Right hindlimb (tissue), 1 donor: ENCODE data around the gene ZNF200.
"Not testable (repeated sequence)": the region's sequence is repeated elsewhere in the genome, so short reads cannot be mapped to it uniquely, and the experiment has no call there.

Experiments used
- DNase-seq: peaks from one replicate; pipeline ENCODE4 v3.0.0-alpha.2; 2018

The ZNF200 gene, protein sequence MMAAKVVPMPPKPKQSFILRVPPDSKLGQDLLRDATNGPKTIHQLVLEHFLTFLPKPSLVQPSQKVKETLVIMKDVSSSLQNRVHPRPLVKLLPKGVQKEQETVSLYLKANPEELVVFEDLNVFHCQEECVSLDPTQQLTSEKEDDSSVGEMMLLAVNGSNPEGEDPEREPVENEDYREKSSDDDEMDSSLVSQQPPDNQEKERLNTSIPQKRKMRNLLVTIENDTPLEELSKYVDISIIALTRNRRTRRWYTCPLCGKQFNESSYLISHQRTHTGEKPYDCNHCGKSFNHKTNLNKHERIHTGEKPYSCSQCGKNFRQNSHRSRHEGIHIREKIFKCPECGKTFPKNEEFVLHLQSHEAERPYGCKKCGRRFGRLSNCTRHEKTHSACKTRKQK

DNA sequence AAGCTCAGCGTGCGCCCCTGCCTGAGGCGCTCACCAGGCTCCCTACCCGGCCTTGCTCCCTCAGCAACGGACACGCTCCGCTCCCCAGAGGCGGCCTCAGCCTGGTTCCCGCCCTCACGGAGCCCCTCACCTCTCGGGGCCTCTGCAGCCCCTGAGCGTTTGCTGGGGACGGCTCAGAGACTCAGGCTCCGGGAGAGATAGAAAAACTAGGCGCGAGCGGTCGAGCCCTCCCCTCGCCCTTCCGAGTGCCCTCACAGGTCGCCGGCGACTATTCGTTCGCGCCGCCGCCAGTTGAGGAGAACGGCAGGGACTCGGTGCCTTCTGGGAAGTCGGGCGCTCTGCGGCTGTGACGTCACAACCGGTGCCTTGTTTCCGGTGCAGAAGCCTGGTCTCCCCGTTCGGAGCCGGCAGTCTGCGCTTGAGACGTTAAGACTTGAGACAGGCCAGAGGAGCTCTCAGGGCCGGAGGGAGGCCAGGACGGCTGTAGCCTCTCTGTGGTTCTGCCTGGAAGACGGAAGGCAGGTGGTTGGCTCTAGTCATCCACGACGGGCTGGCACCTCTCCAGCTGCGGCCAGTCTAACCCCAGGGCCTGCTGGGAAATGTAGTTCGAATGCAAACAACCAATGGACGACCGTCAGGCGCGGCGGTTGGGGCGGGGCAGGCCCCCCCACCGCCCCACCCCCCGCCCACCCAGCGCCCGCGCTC lies at the start of gene ZNF200:
Gene ZNF200, minus strand, starts transcription at position 302 of the 705 bp plus-strand sequence. CDS start 1,403 bp downstream, outside the sequence.
- peak; percentile 96 for DNase-seq

DNA sequence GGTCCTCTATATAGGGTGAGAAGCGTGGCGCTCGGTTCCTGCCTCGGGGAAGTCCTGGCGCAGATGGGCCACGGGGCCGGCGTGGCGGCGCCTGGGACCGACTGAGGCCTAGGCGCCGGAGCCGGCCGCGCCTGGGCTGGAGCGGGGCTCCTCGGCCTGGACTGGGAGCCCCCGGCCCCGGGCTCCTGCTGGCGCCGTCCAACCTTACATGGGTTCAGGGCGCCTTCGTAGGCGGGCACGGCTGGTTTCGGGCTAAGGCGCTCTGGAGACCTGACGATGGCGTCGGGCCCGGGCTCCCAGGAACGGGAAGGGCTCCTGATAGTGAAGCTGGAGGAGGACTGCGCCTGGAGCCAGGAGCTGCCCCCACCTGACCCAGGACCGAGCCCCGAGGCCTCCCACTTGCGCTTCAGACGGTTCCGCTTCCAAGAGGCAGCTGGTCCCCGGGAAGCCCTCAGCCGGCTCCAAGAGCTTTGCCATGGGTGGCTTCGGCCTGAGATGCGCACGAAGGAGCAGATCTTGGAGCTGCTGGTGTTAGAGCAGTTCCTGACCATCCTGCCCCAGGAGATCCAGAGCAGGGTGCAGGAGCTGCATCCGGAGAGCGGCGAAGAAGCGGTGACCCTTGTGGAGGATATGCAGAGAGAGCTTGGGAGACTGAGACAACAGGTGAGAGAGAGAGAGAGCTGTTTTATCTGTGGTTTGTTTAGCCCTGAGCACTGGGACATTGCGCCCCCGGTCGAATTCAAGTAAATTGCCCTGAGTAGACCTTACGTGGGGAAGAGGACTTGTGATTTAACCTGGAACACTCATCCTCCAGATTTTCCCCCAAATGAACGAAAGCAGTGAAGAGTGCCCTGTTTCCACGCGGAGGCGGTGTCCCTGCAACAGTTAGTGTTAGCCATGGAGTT lies 48.8 kb upstream of the ZNF200 start:
- no peak for DNase-seq

DNA sequence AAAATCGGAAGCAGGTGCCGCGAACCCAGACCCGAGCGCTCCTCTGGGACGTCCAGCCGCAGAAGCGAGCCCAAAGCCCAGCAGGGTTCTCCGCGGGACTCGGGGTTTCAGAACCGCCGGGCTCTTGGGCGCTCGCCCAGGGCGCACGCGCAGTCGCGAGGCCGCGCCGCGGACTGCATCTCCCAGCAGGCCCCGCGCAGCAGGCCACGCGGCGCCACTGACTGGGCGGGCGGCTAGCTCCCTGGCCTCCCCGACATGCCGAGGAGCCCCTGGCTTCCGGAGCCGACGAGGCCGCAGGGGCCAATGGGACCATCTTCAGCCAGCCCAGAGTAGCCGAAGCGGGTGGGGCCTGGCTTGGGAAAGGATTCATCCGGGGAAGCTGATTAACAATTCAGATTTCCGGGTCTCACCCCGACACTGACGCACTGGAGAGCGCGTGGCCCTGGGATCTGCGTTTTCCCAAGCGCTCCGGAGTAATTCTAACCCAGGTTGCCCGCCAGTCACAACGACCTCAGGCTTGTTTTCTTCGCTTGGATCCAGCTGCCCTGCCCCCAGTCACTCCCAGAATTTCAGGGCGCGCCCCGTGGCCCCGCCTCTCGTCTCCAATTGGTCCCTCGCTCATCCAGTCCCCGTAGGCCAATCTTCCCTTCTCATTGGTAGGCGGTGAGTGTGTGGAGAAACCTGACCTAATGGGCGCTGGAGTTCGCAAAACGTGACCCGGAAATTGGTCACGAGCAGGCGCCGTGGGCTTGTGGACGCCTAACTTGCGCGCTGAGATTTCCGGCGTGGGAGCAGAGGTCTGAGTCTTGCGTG lies 48.0 kb upstream of the ZNF200 start, which contains the start of gene ZNF263:
Gene ZNF263, plus strand, starts transcription at position 762 of the 813 bp plus-strand sequence. CDS start 328 bp downstream, outside the sequence.
- peak; percentile 98 for DNase-seq

DNA sequence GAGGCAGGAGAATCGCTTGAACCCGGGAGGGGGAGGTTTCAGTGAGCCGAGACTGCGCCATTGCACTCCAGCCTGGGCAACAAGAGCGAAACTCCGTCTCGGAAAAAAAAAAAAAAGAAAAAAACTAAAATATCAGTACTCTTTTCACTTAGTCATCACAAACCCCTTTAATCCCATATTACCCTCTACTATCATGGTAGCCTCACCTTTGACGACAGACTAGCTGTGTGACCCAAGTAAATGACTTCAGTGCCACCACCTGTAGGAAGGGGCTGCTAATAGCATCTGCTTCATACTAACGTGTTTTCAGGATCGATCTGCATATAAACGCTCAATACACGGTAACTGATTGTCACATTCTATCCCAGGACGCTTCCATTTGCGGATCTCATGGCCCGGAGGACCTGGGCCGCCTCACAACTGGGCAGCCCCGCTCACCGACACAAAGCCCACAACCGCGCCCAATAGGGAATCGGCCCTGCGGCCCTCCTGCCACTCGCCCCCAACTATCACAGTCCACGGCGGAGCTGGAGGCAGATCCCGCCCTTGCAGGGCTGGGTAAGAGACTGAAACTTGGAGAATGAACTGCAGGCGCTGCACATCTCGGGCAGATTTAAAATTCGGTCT lies 47.3 kb upstream of the ZNF200 start:
- no peak for DNase-seq

DNA sequence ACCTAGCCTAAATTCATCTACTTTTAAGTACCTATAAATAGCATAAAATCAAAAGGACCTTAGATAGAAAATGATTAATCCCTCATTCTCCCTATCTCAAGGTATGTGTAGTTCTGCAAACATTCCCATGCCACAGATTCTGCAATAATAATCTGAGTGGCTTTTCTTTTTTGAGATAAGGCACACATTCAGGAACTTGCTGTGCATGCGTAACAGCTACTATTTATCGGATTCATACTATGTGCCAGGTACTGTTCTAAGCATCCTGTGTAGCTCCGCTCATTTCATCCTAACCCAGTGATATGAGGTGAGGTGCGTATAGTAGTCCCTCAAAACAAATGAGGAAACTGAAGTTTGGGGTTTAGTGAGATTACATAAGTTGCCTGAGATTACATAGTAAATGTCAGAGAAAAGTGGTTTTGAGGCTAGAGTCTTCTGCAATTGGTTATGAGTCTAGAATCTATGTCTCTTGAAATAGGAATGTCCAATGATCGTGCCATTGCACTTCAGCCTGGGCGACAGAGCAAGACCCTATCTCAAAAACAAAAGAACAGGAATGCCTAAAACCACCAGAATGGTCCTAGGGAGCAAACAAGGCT lies 46.4 kb upstream of the ZNF200 start:
- DNase-seq, result no peak

DNA sequence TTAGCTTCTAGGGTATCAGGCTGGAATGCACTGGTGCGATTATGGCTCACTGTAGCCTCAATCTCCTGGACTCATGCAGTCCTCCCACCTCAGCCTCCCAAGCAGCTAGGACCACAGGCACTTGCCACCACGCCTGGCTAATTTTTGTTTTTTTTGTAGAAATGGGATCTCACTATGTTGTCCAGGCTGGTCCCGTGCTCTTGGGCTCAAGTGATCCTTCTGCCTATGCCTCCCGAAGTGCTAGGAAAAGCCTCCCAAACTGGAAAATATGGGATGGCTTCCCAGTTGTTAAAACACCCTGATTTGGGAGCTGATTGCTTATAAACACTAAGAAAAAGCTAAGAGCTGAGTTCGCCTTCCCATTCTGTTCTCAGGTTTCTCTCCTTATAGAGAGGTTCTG lies 41.7 kb upstream of the ZNF200 start:
- DNase-seq, result no peak

DNA sequence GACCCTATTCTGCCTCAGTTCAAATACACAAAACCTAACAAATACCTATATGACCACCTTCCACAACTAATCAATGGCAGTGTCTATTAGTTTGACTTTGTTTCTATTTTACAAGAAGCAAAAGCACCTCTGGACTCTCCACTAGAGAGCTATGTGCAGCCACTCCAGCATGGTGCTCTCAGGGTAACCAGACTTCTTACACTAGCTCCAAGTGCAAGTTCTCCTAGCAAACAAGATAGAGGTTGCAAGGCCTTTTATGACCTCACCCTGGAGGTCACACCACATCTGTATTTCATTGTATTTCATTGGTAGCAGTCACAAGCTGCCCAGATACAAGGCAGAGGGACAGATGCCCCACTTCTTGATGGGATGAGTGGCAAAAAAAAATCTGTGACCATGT lies 40.0 kb upstream of the ZNF200 start:
- no peak for DNase-seq

DNA sequence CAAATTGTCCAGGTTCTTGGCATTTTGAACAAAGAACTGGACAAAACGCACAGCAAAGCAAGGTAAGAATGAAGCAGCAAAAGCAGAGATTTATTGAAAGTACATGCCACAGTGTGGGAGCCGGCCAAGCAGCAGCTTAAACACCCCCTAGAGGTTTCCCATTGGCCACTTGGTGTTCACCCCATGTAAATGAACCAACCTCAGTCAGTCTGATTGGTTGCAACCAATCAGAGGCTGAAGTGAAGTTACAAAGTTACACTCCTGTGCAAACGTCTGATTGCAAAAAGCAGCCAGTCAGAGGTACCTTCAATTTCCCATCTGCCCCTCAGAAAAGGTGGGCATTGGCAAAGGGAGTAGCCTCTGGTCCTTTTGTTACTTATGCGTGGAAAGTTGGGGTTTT lies 39.5 kb upstream of the ZNF200 start:
- DNase-seq, result no peak

DNA sequence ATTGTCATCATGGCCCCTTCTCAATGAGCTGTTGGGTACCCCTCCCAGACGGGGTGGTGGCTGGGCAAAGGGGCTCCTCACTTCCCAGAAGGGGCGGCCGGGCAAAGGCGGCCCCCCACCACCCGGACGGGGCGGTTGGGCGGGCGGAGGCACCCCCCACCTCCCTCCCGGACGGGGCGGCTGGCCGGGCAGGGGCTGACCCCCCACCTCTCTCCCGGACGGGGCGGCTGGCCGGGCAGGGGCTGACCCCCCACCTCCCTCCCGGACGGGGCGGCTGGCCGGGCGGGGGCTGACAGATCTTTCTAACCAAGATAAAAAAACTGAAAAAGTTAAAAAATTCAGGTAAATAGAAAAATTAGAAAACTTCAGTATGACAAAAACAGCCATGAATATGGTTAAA lies 36.3 kb upstream of the ZNF200 start:
- not testable (repeated sequence) for DNase-seq

DNA sequence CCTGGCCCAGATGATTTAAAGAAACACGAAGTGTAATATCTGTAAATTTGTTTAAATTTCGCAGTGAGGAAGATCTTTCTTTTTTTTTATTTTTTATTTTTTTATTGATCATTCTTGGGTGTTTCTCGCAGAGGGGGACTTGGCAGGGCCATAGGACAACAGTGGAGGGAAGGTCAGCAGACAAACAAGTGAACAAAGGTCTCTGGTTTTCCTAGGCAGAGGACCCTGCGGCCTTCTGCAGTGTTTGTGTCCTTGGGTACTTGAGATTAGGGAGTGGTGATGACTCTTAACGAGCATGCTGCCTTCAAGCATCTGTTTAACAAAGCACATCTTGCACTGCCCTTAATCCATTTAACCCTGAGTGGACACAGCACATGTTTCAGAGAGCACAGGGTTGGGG lies 35.8 kb upstream of the ZNF200 start:
- DNase-seq, result not testable (repeated sequence)

DNA sequence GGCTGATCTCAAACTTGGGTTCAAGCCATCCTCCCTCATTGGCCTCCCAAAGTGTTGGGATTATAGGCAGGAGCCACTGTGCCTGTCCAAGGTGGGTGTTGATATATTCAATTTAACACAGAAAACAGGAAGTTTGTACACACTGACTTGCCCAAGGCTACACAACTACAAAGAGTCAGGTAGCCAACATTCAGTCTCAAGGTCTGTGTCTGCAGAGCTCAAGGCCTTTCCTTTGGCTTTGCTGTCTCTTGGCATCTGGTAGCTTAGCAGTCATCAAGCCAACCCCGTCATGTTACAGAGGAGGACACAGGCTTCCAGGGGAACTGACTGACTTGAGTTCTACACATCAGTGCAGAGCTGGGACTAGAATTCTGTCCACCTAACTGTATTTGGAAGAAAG lies 33.3 kb upstream of the ZNF200 start:
- DNase-seq, result no peak

DNA sequence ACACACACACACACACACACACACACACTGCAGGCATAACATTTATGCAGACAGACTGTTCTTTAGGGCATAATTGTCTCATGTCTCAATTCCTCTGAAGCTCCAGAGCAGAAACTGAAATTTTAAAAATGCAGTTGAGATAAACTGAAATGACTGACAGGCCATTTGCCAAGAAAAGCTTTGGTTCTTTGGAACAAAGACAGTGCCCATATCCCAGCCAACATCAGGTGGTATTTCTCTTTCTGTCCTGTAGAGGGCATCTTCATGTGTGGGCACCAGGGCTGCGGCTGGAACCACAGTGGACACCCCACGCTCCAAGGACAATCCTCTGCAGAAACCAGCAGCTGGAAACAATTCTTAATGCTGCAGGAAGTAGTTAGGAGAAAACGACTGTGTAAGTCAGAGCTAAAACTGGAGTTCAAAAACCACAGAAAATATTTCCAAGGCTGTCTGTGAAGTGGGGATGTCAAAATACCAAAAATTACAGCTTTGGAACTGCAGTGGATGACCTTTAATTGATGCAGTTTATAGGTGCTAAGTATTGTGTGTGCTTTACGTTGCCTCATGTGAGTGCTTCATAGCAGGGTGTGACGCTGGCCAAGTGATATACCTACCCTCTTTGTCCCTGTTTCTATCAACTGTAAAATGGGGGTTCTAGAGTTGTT lies 32.0 kb upstream of the ZNF200 start:
- DNase-seq, result peak; percentile 47

DNA sequence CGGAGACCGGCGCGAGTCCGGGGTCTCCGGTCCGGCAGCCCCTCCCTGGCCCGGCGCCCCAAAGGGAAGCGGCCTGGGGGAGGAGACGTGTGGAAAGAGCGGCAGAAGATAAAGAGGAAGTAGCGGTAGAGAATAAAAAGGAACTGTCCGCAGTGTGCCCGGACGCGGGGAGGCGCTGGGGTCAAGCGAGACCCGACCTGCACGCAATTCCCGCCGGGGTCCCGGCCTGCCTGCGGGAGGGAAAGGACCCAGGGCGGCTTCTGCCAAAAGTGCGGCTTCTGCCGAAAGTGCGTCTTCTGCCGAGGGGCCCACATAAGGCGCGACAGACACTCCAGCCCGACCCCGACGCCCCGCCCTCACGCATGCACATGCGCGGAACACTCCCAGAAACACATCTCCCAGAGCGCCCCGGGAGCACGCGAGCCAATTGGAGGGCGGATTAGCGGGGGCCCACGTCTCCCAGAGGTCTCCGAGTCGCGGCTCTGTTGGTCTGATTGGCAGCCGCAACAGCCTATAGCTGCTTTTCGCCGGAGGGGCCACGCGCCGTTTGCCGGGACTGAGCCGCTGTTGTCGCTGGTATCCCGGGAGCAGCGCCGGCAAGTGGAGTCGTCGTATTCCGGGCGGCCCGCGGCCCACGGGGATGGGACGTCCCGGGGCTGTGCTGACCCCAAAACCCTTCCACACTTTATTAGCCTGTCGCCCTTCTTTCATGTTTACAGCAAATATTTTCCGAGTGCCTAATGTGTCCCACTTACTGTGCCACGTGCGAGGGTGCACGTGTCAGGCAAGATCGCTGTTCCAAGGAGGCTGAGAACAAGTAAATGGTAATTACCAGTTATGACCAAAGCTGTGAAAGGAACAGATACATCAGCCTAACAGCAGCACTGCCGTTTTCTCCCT lies 29.4 kb upstream of the ZNF200 start:
- peak; percentile 99 for DNase-seq

DNA sequence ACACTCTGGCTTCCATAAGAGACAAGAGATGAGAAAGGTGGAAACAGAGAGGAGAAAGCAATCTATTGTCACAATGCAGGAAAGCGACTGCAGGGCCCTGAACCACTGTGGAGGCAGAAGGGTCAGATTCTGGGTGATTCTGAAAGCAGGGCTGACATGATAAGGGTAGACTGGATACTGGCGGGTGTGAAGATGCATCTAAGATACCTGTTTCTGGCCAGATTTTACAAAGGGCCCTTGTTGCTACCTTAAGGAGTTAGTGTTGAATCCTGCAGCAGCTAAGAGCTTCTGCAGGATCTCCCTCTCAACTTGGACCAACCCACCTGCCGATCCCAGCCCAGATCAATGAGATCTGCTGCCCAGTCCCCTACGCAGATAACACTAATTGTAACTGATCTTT lies 27.6 kb upstream of the ZNF200 start:
- DNase-seq, result no peak

DNA sequence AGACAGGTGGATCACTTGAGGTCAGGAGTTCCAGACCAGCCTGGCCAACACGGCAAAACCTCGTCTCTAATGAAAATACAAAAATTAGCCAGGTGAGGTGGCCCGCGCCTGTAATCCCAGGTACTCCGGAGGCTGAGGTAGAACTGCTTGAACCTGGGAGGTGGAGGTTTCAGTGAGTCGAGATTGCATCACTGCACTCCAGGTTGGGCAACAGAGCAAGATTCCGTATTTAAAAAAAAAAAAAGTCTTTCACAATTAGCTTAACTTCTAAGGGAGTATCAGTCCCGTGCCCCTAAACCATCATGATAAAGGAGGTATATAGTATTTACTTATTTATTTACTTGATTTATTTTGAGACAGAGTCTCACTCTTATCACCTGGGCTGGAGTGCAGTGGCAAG lies 24.9 kb upstream of the ZNF200 start:
- DNase-seq, result no peak

DNA sequence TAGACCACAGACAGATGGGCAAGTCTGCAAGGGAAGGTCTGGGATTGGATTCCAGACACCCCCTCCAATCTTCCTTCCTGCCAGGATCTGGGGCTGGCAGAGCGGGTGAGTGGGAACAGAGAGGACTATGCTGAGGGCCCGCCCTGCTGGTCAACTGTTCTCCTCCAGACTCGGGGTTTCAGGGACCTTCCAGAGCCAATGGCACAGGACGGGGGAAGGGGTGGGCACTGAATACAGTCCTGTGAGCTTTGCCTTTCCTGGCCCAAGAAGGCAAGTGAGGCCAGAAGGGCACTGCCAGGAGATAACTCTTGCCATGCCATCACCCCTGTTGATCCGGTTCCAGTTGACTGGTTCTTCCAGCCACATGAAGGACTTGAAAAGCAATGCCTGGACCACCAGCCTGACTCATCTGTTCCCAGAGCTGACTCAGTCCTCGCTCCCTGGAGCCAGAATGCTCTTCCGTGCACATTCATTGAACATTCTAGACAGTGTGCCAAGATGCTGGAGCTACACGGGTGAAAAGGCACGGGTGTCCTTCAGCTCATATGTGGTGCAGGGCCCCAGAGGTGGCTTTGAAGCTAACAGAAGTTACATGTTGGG lies 22.0 kb upstream of the ZNF200 start:
- no peak for DNase-seq

DNA sequence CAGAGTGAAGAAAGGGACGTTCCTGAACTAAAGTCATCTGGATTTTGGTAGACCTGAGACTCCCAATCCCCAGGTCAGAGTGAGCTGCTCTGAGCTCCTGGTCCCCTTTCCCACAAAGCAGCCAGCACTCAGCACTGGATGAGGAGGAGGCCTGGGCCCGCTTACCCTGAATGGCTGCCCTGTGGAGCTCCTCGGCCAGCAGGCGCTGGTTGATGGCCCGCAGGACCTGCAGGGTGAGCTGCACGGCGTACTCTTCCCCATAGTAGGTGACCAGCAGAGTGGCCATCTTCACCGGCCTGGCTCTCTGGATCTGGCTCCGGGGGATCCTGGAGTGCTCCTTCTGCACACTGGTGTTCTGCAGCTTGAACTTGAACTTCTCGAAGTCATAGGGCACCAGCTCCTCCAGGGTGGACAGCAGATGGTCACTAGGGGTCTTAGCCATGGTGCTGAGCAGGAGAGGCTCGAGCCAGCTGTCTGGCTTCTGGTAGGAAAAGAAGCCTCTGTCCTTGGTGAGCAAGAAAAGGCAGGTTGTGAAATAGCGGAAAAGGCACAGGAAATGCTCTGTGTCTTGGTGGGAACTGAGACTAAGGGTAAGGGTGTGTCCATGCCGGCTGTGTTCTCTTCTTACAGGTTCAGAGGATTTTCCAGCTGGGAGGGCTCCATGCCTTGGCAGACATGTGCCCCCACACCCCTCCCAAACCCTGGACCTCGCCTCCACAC lies 21.3 kb upstream of the ZNF200 start, which contains the start of gene MEFV:
Gene MEFV, minus strand, starts transcription at position 488 of the 720 bp plus-strand sequence. Its CDS starts 46 bp downstream, at position 442.
- no peak for DNase-seq

DNA sequence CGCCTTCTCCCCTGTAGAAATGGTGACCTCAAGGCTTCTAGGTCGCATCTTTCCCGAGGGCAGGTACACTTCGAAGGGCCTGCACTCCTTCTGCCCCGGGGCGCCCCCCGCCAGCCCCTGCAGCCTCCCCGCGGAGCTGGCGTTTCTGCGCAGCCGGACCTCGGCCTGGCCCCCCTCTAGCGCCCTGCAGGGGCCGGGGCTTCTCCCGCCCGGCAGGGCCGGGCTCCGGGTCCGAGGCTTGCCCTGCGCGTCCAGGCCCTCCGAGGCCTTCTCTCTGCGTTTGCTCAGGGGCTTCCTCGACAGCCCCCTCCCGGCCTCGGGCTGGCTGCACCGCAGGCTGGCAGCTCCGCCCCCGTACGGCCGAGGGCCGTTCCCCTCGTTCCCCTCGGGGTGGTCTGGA lies 19.4 kb upstream of the ZNF200 start:
- DNase-seq, result no peak
